22Rv1 (cell line): Measurements from ENCODE around the gene LAMA3.

ENCODE experiments used
- CTCF ChIP-seq: fragments of 450-650 bp; IDR thresholded peaks from 2 replicates; pipeline ENCODE4 v1.5.1; 2017; ENCODE audit warnings: mild to moderate bottlenecking
- ZFX ChIP-seq: fragments of 450-650 bp; IDR thresholded peaks from 2 replicates; pipeline ENCODE4 v1.6.1; 2017; ENCODE audit warnings: antibody characterized with exemption, borderline replicate concordance

- TF ChIP-seq CTCF (no peak), ZFX (no peak)
These were observed 153.1 kb downstream of the LAMA3 start for GRCh38 chr18:23842305-23842704.
